OCI-LY7 (cell line): Measurements from ENCODE around the gene MLLT3.

Source experiments
- EZH2phosphoT487 ChIP-seq: fragments of 200-600 bp; sonication (generic); IDR thresholded peaks from 2 replicates; pipeline ENCODE4 v1.6.1; 2018; ENCODE audit warnings: low read depth, borderline replicate concordance, mild to moderate bottlenecking, mixed run types, antibody characterized with exemption, low read length, moderate library complexity, mixed read lengths
- TF ChIP-seq, protein P1 (sequence below): fragments of 200-600 bp; sonication (generic); conservative IDR thresholded peaks from 2 replicates; pipeline ENCODE4 v1.5.1; 2014; ENCODE audit warnings: mild to moderate bottlenecking, antibody characterized with exemption, low read length, moderate library complexity, mixed read lengths

- TF ChIP-seq, protein P1, sequence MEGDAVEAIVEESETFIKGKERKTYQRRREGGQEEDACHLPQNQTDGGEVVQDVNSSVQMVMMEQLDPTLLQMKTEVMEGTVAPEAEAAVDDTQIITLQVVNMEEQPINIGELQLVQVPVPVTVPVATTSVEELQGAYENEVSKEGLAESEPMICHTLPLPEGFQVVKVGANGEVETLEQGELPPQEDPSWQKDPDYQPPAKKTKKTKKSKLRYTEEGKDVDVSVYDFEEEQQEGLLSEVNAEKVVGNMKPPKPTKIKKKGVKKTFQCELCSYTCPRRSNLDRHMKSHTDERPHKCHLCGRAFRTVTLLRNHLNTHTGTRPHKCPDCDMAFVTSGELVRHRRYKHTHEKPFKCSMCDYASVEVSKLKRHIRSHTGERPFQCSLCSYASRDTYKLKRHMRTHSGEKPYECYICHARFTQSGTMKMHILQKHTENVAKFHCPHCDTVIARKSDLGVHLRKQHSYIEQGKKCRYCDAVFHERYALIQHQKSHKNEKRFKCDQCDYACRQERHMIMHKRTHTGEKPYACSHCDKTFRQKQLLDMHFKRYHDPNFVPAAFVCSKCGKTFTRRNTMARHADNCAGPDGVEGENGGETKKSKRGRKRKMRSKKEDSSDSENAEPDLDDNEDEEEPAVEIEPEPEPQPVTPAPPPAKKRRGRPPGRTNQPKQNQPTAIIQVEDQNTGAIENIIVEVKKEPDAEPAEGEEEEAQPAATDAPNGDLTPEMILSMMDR = no peak
- no peak for TF ChIP-seq EZH2phosphoT487
Observed at GRCh38 chr9:20353524-20353923, 268.8 kb downstream of the MLLT3 start.
